Tibial nerve (tissue), 4 donors: ENCODE measurements around the gene KMO. TPM values are rescaled to one million over a fixed set of nuclear protein-coding genes. Genes with fewer than 3 reads are reported as not detected.

Experiments used
- DNase-seq, 2 donors: peaks; one replicate each; pipeline ENCODE4 v3.0.0-alpha.2; 2019; ENCODE audit warnings: low spot score in 2 of 2
- H3K27ac ChIP-seq, 4 donors: fragments of 200-600 bp; sonication (generic) in 3 of 4; one replicate each; pipeline ENCODE4 v1.5.1; 2017 to 2019; ENCODE audit warnings: mild to moderate bottlenecking in 1 of 4
- H3K27me3 ChIP-seq, 2 donors: fragments of 200-600 bp; sonication (generic) in 1 of 2; one replicate each; pipeline versions ENCODE4 v1.5.1 to v1.6.0; 2017 to 2019
- H3K36me3 ChIP-seq, 3 donors: fragments of 200-600 bp; sonication (generic); one replicate each; pipeline ENCODE4 v1.5.1; 2018 to 2019
- H3K4me1 ChIP-seq, 4 donors: fragments of 200-600 bp; sonication (generic) in 3 of 4; one replicate each; pipeline ENCODE4 v1.5.1; 2017 to 2019
- H3K4me3 ChIP-seq, 4 donors: fragments of 200-600 bp; sonication (generic) in 3 of 4; one replicate each; pipeline ENCODE4 v1.5.1; 2017 to 2019; ENCODE audit warnings: mild to moderate bottlenecking in 1 of 4, moderate library complexity in 1 of 4
- H3K9me3 ChIP-seq, 4 donors: fragments of 200-600 bp; sonication (generic) in 3 of 4; one replicate each; pipeline ENCODE4 v1.5.1; 2017 to 2019
- CTCF ChIP-seq, 5 experiments: fragments of 200-600 bp in 3 of 5; fragments of 450-650 bp in 2 of 5; sonication (generic) in 3 of 5; IDR thresholded peaks; one replicate each; pipeline ENCODE4 v1.5.1; 2016 to 2019; ENCODE audit warnings: antibody characterized with exemption in 5 of 5, mild to moderate bottlenecking in 3 of 5, moderate library complexity in 2 of 5
- EP300 ChIP-seq, 2 donors: sonication (generic); formaldehyde crosslinking; IDR thresholded peaks; one replicate each; pipeline ENCODE4 v1.6.1; 2017; ENCODE audit warnings: antibody characterized with exemption in 2 of 2, mild to moderate bottlenecking in 1 of 2
- POLR2A ChIP-seq, 2 donors: fragments of 450-650 bp; IDR thresholded peaks; one replicate each; pipeline ENCODE4 v1.6.1; 2017; ENCODE audit warnings: antibody characterized with exemption in 2 of 2, mild to moderate bottlenecking in 2 of 2, moderate library complexity in 2 of 2
- WGBS, 2 donors: methylation state at CpG; one replicate each; pipeline ENCODE4 v1.1.5; 2018; 5-methylcytosine and 5-hydroxymethylcytosine counted together
- total RNA-seq, 4 donors: library from RNA; depleted of rRNA; stranded (reverse); fragments of >200 nt; gene quantifications; one replicate each; pipeline ENCODE4 v1.1.0, GENCODE V29; 2016

Gene KMO
- total RNA-seq, 4 donors from 2014 or later, result 0.20 to 4.4 (median 1.8) TPM

- WGBS, 2 donors, result 100% methylated on average over 1 of the region's 1 CpG
- Histone ChIP-seq H3K4me1 (no peaks in the 10 kb centered on the region), H3K27me3 (no peaks in the 10 kb centered on the region), H3K4me3 (no peak overlapping the region), H3K27ac (no peak overlapping the region), H3K36me3 (peaks cover 0 to 24% (median 0%) of the 10 kb centered on the region in 3 donors), H3K9me3 (peaks cover 0 to 10% (median 0%) of the 10 kb centered on the region in 4 donors)
- no peak for TF ChIP-seq POLR2A (IDR thresholded peaks at IDR 0.05)
- no peak for TF ChIP-seq CTCF (IDR thresholded peaks at IDR 0.05)
- no peak for TF ChIP-seq EP300 (IDR thresholded peaks at IDR 0.05)
- DNase-seq, result no peak
These were observed 50.7 kb downstream of the KMO start for GRCh38 chr1:241582921-241583321.

GRCh38 chr1:241586905-241587512 is 54.8 kb downstream of the KMO start:
- Histone ChIP-seq H3K4me1 (no peaks in the 10 kb centered on the region), H3K9me3 (no peaks in the 10 kb centered on the region), H3K4me3 (no peak overlapping the region), H3K36me3 (peaks cover 0 to 24% (median 0%) of the 10 kb centered on the region in 3 donors), H3K27me3 (no peaks in the 10 kb centered on the region), H3K27ac (no peak overlapping the region)
- 82 to 89% methylated on average over 14 of the region's 14 CpGs for WGBS, 2 donors
- DNase-seq, result no peak
- TF ChIP-seq POLR2A (IDR thresholded peaks at IDR 0.05), result no peak
- no peak for TF ChIP-seq CTCF (IDR thresholded peaks at IDR 0.05)
- no peak for TF ChIP-seq EP300 (IDR thresholded peaks at IDR 0.05)

GRCh38 chr1:241589521-241589920 is 57.3 kb downstream of the KMO start:
- no peaks in the 10 kb centered on the region for H3K4me1 ChIP-seq
- no peak for TF ChIP-seq POLR2A (IDR thresholded peaks at IDR 0.05)
- no peak for TF ChIP-seq EP300 (IDR thresholded peaks at IDR 0.05)
- TF ChIP-seq CTCF (IDR thresholded peaks at IDR 0.05), result no peak
- 89 to 92% methylated on average over 7 of the region's 7 CpGs for WGBS, 2 donors

GRCh38 chr1:241590719-241591118 is 58.5 kb downstream of the KMO start:
- peaks cover 0 to 28% (median 0%) of the 10 kb centered on the region in 3 donors for H3K36me3 ChIP-seq
- 65 to 66% methylated on average over 4 of the region's 4 CpGs for WGBS, 2 donors
- H3K9me3 ChIP-seq, result no peaks in the 10 kb centered on the region
- TF ChIP-seq EP300 (IDR thresholded peaks at IDR 0.05) (no peak), POLR2A (IDR thresholded peaks at IDR 0.05) (no peak), CTCF (IDR thresholded peaks at IDR 0.05) (no peak)
- H3K4me1 ChIP-seq, result no peaks in the 10 kb centered on the region
- H3K4me3 ChIP-seq, result no peak overlapping the region
- H3K27me3 ChIP-seq, result no peaks in the 10 kb centered on the region
- no peak for DNase-seq
- H3K27ac ChIP-seq, result no peak overlapping the region

More at GRCh38 chr1:241589521-241589920, 57.3 kb downstream of the KMO start:
- H3K27me3 ChIP-seq, result no peaks in the 10 kb centered on the region
- peaks cover 0 to 28% (median 0%) of the 10 kb centered on the region in 3 donors for H3K36me3 ChIP-seq
- no peak overlapping the region for H3K27ac ChIP-seq
- H3K9me3 ChIP-seq, result no peaks in the 10 kb centered on the region
- DNase-seq, result no peak
- H3K4me3 ChIP-seq, result no peak overlapping the region

- no peak overlapping the region for H3K27ac ChIP-seq
- TF ChIP-seq POLR2A (IDR thresholded peaks at IDR 0.05), result no peak
- no peak for TF ChIP-seq CTCF (IDR thresholded peaks at IDR 0.05)
- no peak for TF ChIP-seq EP300 (IDR thresholded peaks at IDR 0.05)
- H3K9me3 ChIP-seq, result no peaks in the 10 kb centered on the region
- H3K4me3 ChIP-seq, result no peak overlapping the region
- DNase-seq, result no peak
- H3K36me3 ChIP-seq, result peaks cover 0 to 30% (median 0%) of the 10 kb centered on the region in 3 donors
- no peaks in the 10 kb centered on the region for H3K4me1 ChIP-seq
- no peaks in the 10 kb centered on the region for H3K27me3 ChIP-seq
These were observed 59.1 kb downstream of the KMO start for GRCh38 chr1:241591317-241591716.
